Trophoblast cell (in vitro differentiated cells and primary cell): ENCODE measurements around the gene RHO.
A peak's percentile ranks its signal among the peaks of the same experiment; 100 is the strongest.

ENCODE experiments used
- DNase-seq, 2 donors: peaks; one replicate each; pipeline ENCODE4 v3.0.0-alpha.2; 2016
- H2AFZ ChIP-seq: 2 replicates; pipeline ENCODE4 v1.6.1; 2013; ENCODE audit warnings: low read length, moderate library complexity, mild to moderate bottlenecking; ENCODE audit not compliant: insufficient read depth, poor library complexity
- H2AK5ac ChIP-seq: 2 replicates; pipeline ENCODE4 v1.6.1; 2013; ENCODE audit warnings: mild to moderate bottlenecking, low read length
- H2BK120ac ChIP-seq: 2 replicates; pipeline ENCODE4 v1.6.1; 2013; ENCODE audit warnings: low read length, mild to moderate bottlenecking, moderate library complexity; ENCODE audit not compliant: insufficient read depth, poor library complexity
- H2BK12ac ChIP-seq: 2 replicates; pipeline ENCODE4 v1.6.1; 2013; ENCODE audit warnings: mild to moderate bottlenecking, low read length, moderate library complexity
- H2BK5ac ChIP-seq: 2 replicates; pipeline ENCODE4 v1.6.1; 2013; ENCODE audit warnings: low read length, low read depth, moderate library complexity, mild to moderate bottlenecking; ENCODE audit not compliant: poor library complexity
- H3K14ac ChIP-seq: 2 replicates; pipeline ENCODE4 v1.6.1; 2013; ENCODE audit warnings: mild to moderate bottlenecking, low read length
- H3K18ac ChIP-seq: 2 replicates; pipeline ENCODE4 v1.6.1; 2013; ENCODE audit warnings: mild to moderate bottlenecking, low read length
- H3K23ac ChIP-seq: 2 replicates; pipeline ENCODE4 v1.6.1; 2013; ENCODE audit warnings: low read length
- H3K27ac ChIP-seq: 2 replicates; pipeline ENCODE4 v1.5.1; 2013; ENCODE audit warnings: low read depth, mild to moderate bottlenecking, inconsistent platforms, low read length, moderate library complexity
- H3K27me3 ChIP-seq: 2 replicates; pipeline ENCODE4 v1.6.1; 2013; ENCODE audit warnings: inconsistent platforms, mild to moderate bottlenecking, low read length, moderate library complexity; ENCODE audit not compliant: insufficient read depth
- H3K36me3 ChIP-seq, 2 experiments: 1 replicate in 1 of 2; 2 replicates in 1 of 2; pipeline ENCODE4 v1.6.1; 2013; ENCODE audit warnings: low read length in 2 of 2, mild to moderate bottlenecking in 2 of 2, moderate library complexity in 1 of 2; ENCODE audit not compliant: insufficient read depth in 2 of 2, control insufficient read depth in 1 of 2
- H3K4ac ChIP-seq: 2 replicates; pipeline ENCODE4 v1.6.1; 2013; ENCODE audit warnings: low read depth, mild to moderate bottlenecking, low read length, moderate library complexity
- H3K4me1 ChIP-seq, 2 experiments: 1 replicate in 1 of 2; 2 replicates in 1 of 2; pipeline ENCODE4 v1.6.1; 2013; ENCODE audit warnings: low read length in 2 of 2, mild to moderate bottlenecking in 2 of 2, moderate library complexity in 1 of 2; ENCODE audit not compliant: insufficient read depth in 2 of 2, control insufficient read depth in 1 of 2
- H3K4me2 ChIP-seq: 2 replicates; pipeline ENCODE4 v1.6.1; 2013; ENCODE audit warnings: inconsistent platforms, mild to moderate bottlenecking, low read length, moderate library complexity
- H3K4me3 ChIP-seq: 2 replicates; pipeline ENCODE4 v1.5.1; 2013; ENCODE audit warnings: mild to moderate bottlenecking, low read depth, low read length, inconsistent platforms
- H3K79me1 ChIP-seq: one replicate; pipeline ENCODE4 v1.6.1; 2013; ENCODE audit warnings: low read length
- H3K79me2 ChIP-seq: 2 replicates; pipeline ENCODE4 v1.6.1; 2013; ENCODE audit warnings: low read length, mild to moderate bottlenecking; ENCODE audit not compliant: control insufficient read depth, insufficient read depth, poor library complexity
- H3K9ac ChIP-seq: 2 replicates; pipeline ENCODE4 v1.6.1; 2013; ENCODE audit warnings: mild to moderate bottlenecking, low read length
- H3K9me3 ChIP-seq: 2 replicates; pipeline ENCODE4 v1.6.1; 2013; ENCODE audit warnings: low read depth, mild to moderate bottlenecking, control low read depth, inconsistent platforms, low read length; ENCODE audit not compliant: insufficient read depth
- H4K12ac ChIP-seq: 2 replicates; pipeline ENCODE4 v1.6.1; 2013; ENCODE audit warnings: low read depth, mild to moderate bottlenecking, low read length, moderate library complexity
- H4K8ac ChIP-seq: 2 replicates; pipeline ENCODE4 v1.6.1; 2013; ENCODE audit warnings: low read depth, mild to moderate bottlenecking, low read length, moderate library complexity
- H4K91ac ChIP-seq: one replicate; pipeline ENCODE4 v1.6.1; 2013; ENCODE audit warnings: low read depth, mild to moderate bottlenecking, low read length, moderate library complexity
- WGBS: extraction: QIAGEN DNeasy Blood & Tissue Kit; methylation state at CpG from one replicate; pipeline ENCODE4 v1.1.7; 2013; ENCODE audit warnings: missing lambda C conversion rate; ENCODE audit not compliant: insufficient read length, insufficient coverage; ENCODE audit errors: extremely low coverage; 5-methylcytosine and 5-hydroxymethylcytosine counted together

RHO gene

GRCh38 chr3:129553171-129553570, 24.7 kb downstream of the RHO start:
- Histone ChIP-seq H2BK5ac (no peak overlapping the region), H3K9me3 (no peaks in the 10 kb centered on the region), H3K4me3 (no peak overlapping the region), H3K27ac (no peak overlapping the region), H4K8ac (no peak overlapping the region), H3K9ac (no peak overlapping the region), H3K4me1 (peaks cover 14 to 16% of the 10 kb centered on the region in 2 experiments), H3K79me1 (peaks cover 13% of the 10 kb centered on the region), H4K91ac (no peak overlapping the region), H3K14ac (no peak overlapping the region), H3K23ac (no peak overlapping the region), H2AFZ (no peak overlapping the region), H3K27me3 (no peaks in the 10 kb centered on the region), H3K4ac (no peak overlapping the region), H3K4me2 (no peak overlapping the region), H4K12ac (no peak overlapping the region), H3K36me3 (peaks cover 34% of the 10 kb centered on the region in 2 experiments), H2BK120ac (no peak overlapping the region), H2AK5ac (no peak overlapping the region), H3K79me2 (peaks cover 2% of the 10 kb centered on the region), H3K18ac (no peak overlapping the region), H2BK12ac (no peak overlapping the region)
- WGBS: no CpG with 5 or more reads among the region's 6 CpGs
- no peak for DNase-seq

DNA sequence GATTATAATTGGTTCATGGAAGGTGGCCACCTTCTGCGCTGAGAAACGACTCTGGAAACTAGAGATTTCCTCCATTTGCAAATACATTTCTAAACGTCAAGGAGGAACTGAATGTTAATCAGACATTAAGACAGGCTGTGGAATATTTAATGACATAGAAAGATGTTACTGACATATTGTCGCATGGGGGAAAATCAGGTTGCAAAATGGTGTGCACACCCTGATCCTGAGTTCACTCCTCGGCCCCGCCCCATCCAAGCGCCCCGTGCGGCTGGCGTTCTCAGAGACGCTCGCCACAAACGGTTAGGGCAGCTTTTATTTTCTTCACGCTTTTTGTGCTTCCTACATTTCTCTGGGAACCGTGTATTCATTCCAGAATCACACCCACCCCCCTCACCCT, 25.3 kb downstream of the RHO start:
- peaks cover 13 to 15% of the 10 kb centered on the region in 2 experiments for H3K4me1 ChIP-seq
- no peak overlapping the region for H2BK5ac ChIP-seq
- peaks cover 2% of the 10 kb centered on the region for H3K79me2 ChIP-seq
- H2BK12ac ChIP-seq: no peak overlapping the region
- H3K18ac ChIP-seq: no peak overlapping the region
- no peak overlapping the region for H4K91ac ChIP-seq
- H4K12ac ChIP-seq: no peak overlapping the region
- peaks cover 9% of the 10 kb centered on the region for H3K79me1 ChIP-seq
- peaks cover 39 to 40% of the 10 kb centered on the region in 2 experiments for H3K36me3 ChIP-seq
- no peak overlapping the region for H3K9ac ChIP-seq
- DNase-seq: peak in 1 of 2 donors; percentile 33
- H4K8ac ChIP-seq: no peak overlapping the region
- no peaks in the 10 kb centered on the region for H3K27me3 ChIP-seq
- H3K4me2 ChIP-seq: no peak overlapping the region
- H3K4me3 ChIP-seq: no peak overlapping the region
- WGBS: no CpG with 5 or more reads among the region's 15 CpGs
- no peak overlapping the region for H2AK5ac ChIP-seq
- H3K14ac ChIP-seq: no peak overlapping the region
- no peak overlapping the region for H2BK120ac ChIP-seq
- H2AFZ ChIP-seq: no peak overlapping the region
- H3K4ac ChIP-seq: no peak overlapping the region
- H3K9me3 ChIP-seq: no peaks in the 10 kb centered on the region
- H3K23ac ChIP-seq: no peak overlapping the region
- no peak overlapping the region for H3K27ac ChIP-seq

DNA sequence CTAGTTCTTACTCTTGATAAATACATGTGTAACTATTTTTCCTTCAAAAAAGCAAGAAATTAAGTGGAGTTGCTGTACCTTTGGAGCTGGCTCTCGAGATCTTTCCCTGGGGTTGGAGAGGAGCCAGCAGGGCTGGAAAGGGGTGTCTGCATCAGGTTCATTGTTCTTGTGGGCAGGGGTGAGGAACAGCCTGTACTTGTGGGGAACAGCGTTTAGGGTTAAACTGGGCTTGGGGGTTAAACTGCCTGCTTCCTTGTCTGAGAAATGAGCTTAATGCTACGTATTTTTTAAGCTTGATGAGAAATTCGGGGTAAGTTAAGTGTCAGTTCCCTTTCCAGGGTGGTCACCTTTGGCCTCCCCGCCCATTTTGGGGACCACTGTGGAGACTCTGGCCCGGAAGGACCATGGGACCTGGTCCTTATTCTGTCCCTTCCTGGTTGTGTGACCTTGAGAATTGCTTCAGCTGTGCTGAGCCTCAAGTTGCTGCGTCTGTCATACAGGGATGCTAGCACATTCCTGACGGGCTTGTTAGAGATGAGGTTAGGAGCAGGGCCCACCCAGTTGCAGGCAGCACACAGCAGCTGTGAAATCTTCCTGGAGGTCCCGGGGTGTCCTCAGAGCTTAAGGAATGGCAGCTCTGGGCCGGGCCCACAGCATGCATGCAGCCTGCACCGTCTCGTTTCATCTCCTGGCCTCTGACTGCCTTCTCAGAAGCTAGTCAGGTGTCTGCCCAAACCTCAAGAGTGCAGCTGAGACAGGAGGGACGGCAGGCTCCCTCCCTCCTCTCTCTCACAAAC, 26.1 kb downstream of the RHO start:
- H3K36me3 ChIP-seq: peaks cover 47 to 48% of the 10 kb centered on the region in 2 experiments
- no peak overlapping the region for H3K23ac ChIP-seq
- peaks cover 6 to 13% of the 10 kb centered on the region in 2 experiments for H3K4me1 ChIP-seq
- H3K9me3 ChIP-seq: no peaks in the 10 kb centered on the region
- no peak overlapping the region for H2BK12ac ChIP-seq
- peaks cover 3% of the 10 kb centered on the region for H3K79me1 ChIP-seq
- H3K4me3 ChIP-seq: no peak overlapping the region
- H3K27me3 ChIP-seq: no peaks in the 10 kb centered on the region
- no peak overlapping the region for H3K4me2 ChIP-seq
- H4K91ac ChIP-seq: no peak overlapping the region
- H3K4ac ChIP-seq: no peak overlapping the region
- H2BK5ac ChIP-seq: no peak overlapping the region
- no peak overlapping the region for H4K12ac ChIP-seq
- H2BK120ac ChIP-seq: no peak overlapping the region
- H2AK5ac ChIP-seq: no peak overlapping the region
- no peak overlapping the region for H3K14ac ChIP-seq
- WGBS: no CpG with 5 or more reads among the region's 13 CpGs
- no peak overlapping the region for H3K27ac ChIP-seq
- no peak overlapping the region for H3K9ac ChIP-seq
- H2AFZ ChIP-seq: no peak overlapping the region
- no peak overlapping the region for H3K18ac ChIP-seq
- H4K8ac ChIP-seq: no peak overlapping the region
- no peak for DNase-seq
- H3K79me2 ChIP-seq: no peaks in the 10 kb centered on the region

- no peak overlapping the region for H2BK5ac ChIP-seq
- no peak overlapping the region for H3K4ac ChIP-seq
- H3K79me1 ChIP-seq: no peaks in the 10 kb centered on the region
- no peaks in the 10 kb centered on the region for H3K9me3 ChIP-seq
- no peak overlapping the region for H2AFZ ChIP-seq
- no peak overlapping the region for H3K14ac ChIP-seq
- no peak overlapping the region for H2BK120ac ChIP-seq
- H3K23ac ChIP-seq: no peak overlapping the region
- no peak overlapping the region for H2BK12ac ChIP-seq
- H3K27ac ChIP-seq: no peak overlapping the region
- H3K4me1 ChIP-seq: peaks cover 3 to 9% of the 10 kb centered on the region in 2 experiments
- H4K12ac ChIP-seq: no peak overlapping the region
- no peak overlapping the region for H3K4me3 ChIP-seq
- H4K91ac ChIP-seq: no peak overlapping the region
- no peak overlapping the region for H2AK5ac ChIP-seq
- H3K27me3 ChIP-seq: no peaks in the 10 kb centered on the region
- no peak for DNase-seq
- H3K4me2 ChIP-seq: no peak overlapping the region
- no peaks in the 10 kb centered on the region for H3K79me2 ChIP-seq
- H3K18ac ChIP-seq: no peak overlapping the region
- peaks cover 53 to 54% of the 10 kb centered on the region in 2 experiments for H3K36me3 ChIP-seq
- H4K8ac ChIP-seq: no peak overlapping the region
- no peak overlapping the region for H3K9ac ChIP-seq
- WGBS: no CpG with 5 or more reads among the region's 15 CpGs
Measured at GRCh38 chr3:129555153-129555550, 26.7 kb downstream of the RHO start.
